WTC11 (cell line): ENCODE measurements around the gene TNFRSF4.

Experiments
- ELF4 ChIP-seq: sonication (generic); formaldehyde crosslinking; IDR thresholded peaks from 2 replicates; pipeline ENCODE4 v1.8.1; 2022; ENCODE audit warnings: low read depth, mild to moderate bottlenecking, moderate library complexity, missing genetic modification reagents
- IRF2 ChIP-seq: sonication (generic); formaldehyde crosslinking; IDR thresholded peaks from 2 replicates; pipeline ENCODE4 v1.8.0; 2022; ENCODE audit warnings: low read depth, missing genetic modification reagents, borderline replicate concordance
- NFYB ChIP-seq: sonication (generic); formaldehyde crosslinking; conservative IDR thresholded peaks from 2 replicates; pipeline ENCODE4 v1.8.0; 2022; ENCODE audit warnings: low read depth, missing genetic modification reagents
- NR2C2 ChIP-seq: sonication (generic); formaldehyde crosslinking; IDR thresholded peaks from 2 replicates; pipeline ENCODE4 v1.8.0; 2022; ENCODE audit warnings: mild to moderate bottlenecking, missing genetic modification reagents
- TF ChIP-seq, protein P1 (sequence below): fragments of 200-600 bp; IDR thresholded peaks from 2 replicates; pipeline ENCODE4 v1.8.0; 2022; ENCODE audit warnings: antibody characterized with exemption

- TF ChIP-seq, protein P1, sequence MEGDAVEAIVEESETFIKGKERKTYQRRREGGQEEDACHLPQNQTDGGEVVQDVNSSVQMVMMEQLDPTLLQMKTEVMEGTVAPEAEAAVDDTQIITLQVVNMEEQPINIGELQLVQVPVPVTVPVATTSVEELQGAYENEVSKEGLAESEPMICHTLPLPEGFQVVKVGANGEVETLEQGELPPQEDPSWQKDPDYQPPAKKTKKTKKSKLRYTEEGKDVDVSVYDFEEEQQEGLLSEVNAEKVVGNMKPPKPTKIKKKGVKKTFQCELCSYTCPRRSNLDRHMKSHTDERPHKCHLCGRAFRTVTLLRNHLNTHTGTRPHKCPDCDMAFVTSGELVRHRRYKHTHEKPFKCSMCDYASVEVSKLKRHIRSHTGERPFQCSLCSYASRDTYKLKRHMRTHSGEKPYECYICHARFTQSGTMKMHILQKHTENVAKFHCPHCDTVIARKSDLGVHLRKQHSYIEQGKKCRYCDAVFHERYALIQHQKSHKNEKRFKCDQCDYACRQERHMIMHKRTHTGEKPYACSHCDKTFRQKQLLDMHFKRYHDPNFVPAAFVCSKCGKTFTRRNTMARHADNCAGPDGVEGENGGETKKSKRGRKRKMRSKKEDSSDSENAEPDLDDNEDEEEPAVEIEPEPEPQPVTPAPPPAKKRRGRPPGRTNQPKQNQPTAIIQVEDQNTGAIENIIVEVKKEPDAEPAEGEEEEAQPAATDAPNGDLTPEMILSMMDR: no peak
- no peak for TF ChIP-seq IRF2
- TF ChIP-seq NFYB (CRISPR knock-in tag): no peak
- TF ChIP-seq NR2C2 (CRISPR knock-in tag): no peak
- no peak for TF ChIP-seq ELF4 (CRISPR knock-in tag)
Observed at GRCh38 chr1:1167841-1168450, 46.0 kb downstream of the TNFRSF4 start.
